NOMO-1 treated with dmso at 0.1 percent for 144 hours (cell line): ENCODE measurements around the gene MAP3K7CL.
A peak's percentile ranks its signal among the peaks of the same experiment; 100 is the strongest.
"Not testable (repeated sequence)": the region's sequence is repeated elsewhere in the genome, so short reads cannot be mapped to it uniquely, and the experiment has no call there.

ENCODE experiments used
- DNase-seq: peaks from one replicate; lab custom pipeline; 2025; ENCODE audit not compliant: unreplicated experiment; lab: John Stamatoyannopoulos, UW

MAP3K7CL gene

GRCh38 chr21:29166853-29167252, 36.4 kb downstream of the MAP3K7CL start:
- no peak for DNase-seq

- not testable (repeated sequence) for DNase-seq
Observed at GRCh38 chr21:29167481-29167880, 37.0 kb downstream of the MAP3K7CL start.

- DNase-seq, result no peak
Observed at GRCh38 chr21:29168891-29169315, 38.5 kb downstream of the MAP3K7CL start.

- DNase-seq, result no peak
Observed at GRCh38 chr21:29170944-29171343, 40.5 kb downstream of the MAP3K7CL start.

GRCh38 chr21:29172282-29172681, 41.8 kb downstream of the MAP3K7CL start:
- no peak for DNase-seq

GRCh38 chr21:29174607-29175013, 44.2 kb downstream of the MAP3K7CL start:
- no peak for DNase-seq

GRCh38 chr21:29175408-29176134, 45.1 kb downstream of the MAP3K7CL start:
- DNase-seq, result no peak

GRCh38 chr21:29176471-29177120, 46.2 kb downstream of the MAP3K7CL start:
- no peak for DNase-seq

- DNase-seq, result no peak
Observed at GRCh38 chr21:29177800-29178199, 47.4 kb downstream of the MAP3K7CL start.

GRCh38 chr21:29178926-29179325, 48.5 kb downstream of the MAP3K7CL start:
- DNase-seq, result no peak

- no peak for DNase-seq
Observed at GRCh38 chr21:29179503-29179902, 49.1 kb downstream of the MAP3K7CL start.

GRCh38 chr21:29181799-29182470, 51.5 kb downstream of the MAP3K7CL start:
- no peak for DNase-seq

GRCh38 chr21:29182691-29183092, 52.2 kb downstream of the MAP3K7CL start:
- no peak for DNase-seq

GRCh38 chr21:29184037-29184436, 53.6 kb downstream of the MAP3K7CL start:
- peak; percentile 71 for DNase-seq

GRCh38 chr21:29185172-29185571, 54.7 kb downstream of the MAP3K7CL start:
- no peak for DNase-seq

GRCh38 chr21:29185633-29186032, 55.2 kb downstream of the MAP3K7CL start:
- DNase-seq, result no peak

GRCh38 chr21:29186246-29186645, 55.8 kb downstream of the MAP3K7CL start:
- no peak for DNase-seq

- no peak for DNase-seq
Observed at GRCh38 chr21:29187944-29188343, 57.5 kb downstream of the MAP3K7CL start.

GRCh38 chr21:29189353-29189752, 58.9 kb downstream of the MAP3K7CL start:
- DNase-seq, result no peak

- DNase-seq, result no peak
Observed at GRCh38 chr21:29190923-29191331, 60.5 kb downstream of the MAP3K7CL start.

- no peak for DNase-seq
Observed at GRCh38 chr21:29193072-29193471, 62.6 kb downstream of the MAP3K7CL start.

GRCh38 chr21:29193901-29194300, 63.5 kb downstream of the MAP3K7CL start:
- no peak for DNase-seq
